Left ventricle myocardium inferior (tissue), 1 donor: ENCODE measurements around the gene PHLDB3. TPM values are rescaled to one million over a fixed set of nuclear protein-coding genes. Genes with fewer than 3 reads are reported as not detected.

ENCODE experiments used
- DNase-seq: peaks from one replicate; pipeline ENCODE4 v3.0.0-alpha.2; 2020
- H3K27ac ChIP-seq: fragments of 200-600 bp; replicated peaks from 2 replicates; pipeline ENCODE4 v1.8.0; 2021
- H3K27me3 ChIP-seq: fragments of 200-600 bp; 2 replicates; pipeline ENCODE4 v1.8.0; 2021; ENCODE audit warnings: low read depth
- H3K36me3 ChIP-seq: fragments of 200-600 bp; 2 replicates; pipeline ENCODE4 v1.8.0; 2021
- H3K4me1 ChIP-seq: fragments of 200-600 bp; 2 replicates; pipeline ENCODE4 v1.8.0; 2021
- H3K4me3 ChIP-seq: fragments of 200-600 bp; 2 replicates; pipeline ENCODE4 v1.8.0; 2021; ENCODE audit warnings: mild to moderate bottlenecking, moderate library complexity
- H3K9me3 ChIP-seq: fragments of 200-600 bp; replicated peaks from 2 replicates; pipeline ENCODE4 v1.8.0; 2021
- CTCF ChIP-seq: fragments of 200-600 bp; IDR thresholded peaks from 2 replicates; pipeline ENCODE4 v1.8.0; 2021; ENCODE audit warnings: antibody characterized with exemption, mild to moderate bottlenecking, borderline replicate concordance
- intact Hi-C: fragments of 100-400 bp; cut with micrococcal nuclease; formaldehyde crosslinking; loops from one replicate; pipeline ENCODE4 v1.11.0; 2022
- total RNA-seq: library from RNA; stranded (reverse); fragmentation: NEBNext Ultra II Directional; extraction: Animal tissue kit (Norgen Biotek cat#: 25700); gene quantifications from one replicate; pipeline ENCODE4 v1.2.1, GENCODE V29; 2021
- donor health status: DM: no; HTN: yes; CAD: no; lungs with severe emphysema.

Gene PHLDB3
- total RNA-seq, 1 donor from 2014 or later = 4.5 TPM

- Histone ChIP-seq H3K4me3 (no peak overlapping the region), H3K27me3 (peaks cover 7% of the 10 kb centered on the region), H3K27ac (no peak overlapping the region), H3K4me1 (no peaks in the 10 kb centered on the region), H3K36me3 (no peaks in the 10 kb centered on the region), H3K9me3 (no peaks in the 10 kb centered on the region)
- DNase-seq = no peak
- TF ChIP-seq CTCF = no peak
- intact Hi-C loops = no loop called here
These were observed 78.8 kb downstream of the PHLDB3 start for GRCh38 chr19:43425567-43426392.

Other genes starting within 250 kb of the PHLDB3 start
- gene PSG9, start 235.2 kb downstream of the PHLDB3 start, total RNA-seq = not detected
- 0.14 TPM for gene CD177, start 151.1 kb downstream of the PHLDB3 start, total RNA-seq
- gene TEX101, start 89.9 kb downstream of the PHLDB3 start, total RNA-seq = not detected
- gene LYPD3, start 39.1 kb downstream of the PHLDB3 start, total RNA-seq = 0.38 TPM
- 14.6 TPM for gene ETHE1, start 22.5 kb upstream of the PHLDB3 start, total RNA-seq
- 1.1 TPM for gene ZNF575, start 28.4 kb upstream of the PHLDB3 start, total RNA-seq
- 12.8 TPM for gene XRCC1, start 70.8 kb upstream of the PHLDB3 start, total RNA-seq
- 1.0 TPM for gene PINLYP, start 71.1 kb upstream of the PHLDB3 start, total RNA-seq
- 26.1 TPM for gene IRGQ, start 91.4 kb upstream of the PHLDB3 start, total RNA-seq
- gene ZNF576, start 91.8 kb upstream of the PHLDB3 start, total RNA-seq = 11.3 TPM
- gene SRRM5, start 107.3 kb upstream of the PHLDB3 start, total RNA-seq = 0.30 TPM
- gene ZNF428, start 114.9 kb upstream of the PHLDB3 start, total RNA-seq = 32.3 TPM
- 6.9 TPM for gene CADM4, start 135.1 kb upstream of the PHLDB3 start, total RNA-seq
- 3.5 TPM for gene PLAUR, start 165.4 kb upstream of the PHLDB3 start, total RNA-seq
- not detected for gene IRGC, start 211.3 kb upstream of the PHLDB3 start, total RNA-seq